GM12874 (cell line): ENCODE results near the gene CALN1.

Experiments
- CTCF ChIP-seq: IDR thresholded peaks from 2 replicates; pipeline ENCODE4 v1.5.1; 2011; ENCODE audit warnings: low read depth, mild to moderate bottlenecking, control low read depth, low read length, moderate library complexity; ENCODE audit not compliant: insufficient read depth

Gene CALN1

GRCh38 chr7:71854546-71855397 lies 557.4 kb downstream of the CALN1 start:
- TF ChIP-seq CTCF = no peak

- no peak for TF ChIP-seq CTCF
These were observed 560.2 kb downstream of the CALN1 start for GRCh38 chr7:71851776-71852498.

GRCh38 chr7:71846160-71846559 lies 566.0 kb downstream of the CALN1 start:
- no peak for TF ChIP-seq CTCF

- no peak for TF ChIP-seq CTCF
These were observed 568.5 kb downstream of the CALN1 start for GRCh38 chr7:71843676-71844075.

GRCh38 chr7:71842786-71843185 lies 569.4 kb downstream of the CALN1 start:
- no peak for TF ChIP-seq CTCF

GRCh38 chr7:71842381-71842780 lies 569.8 kb downstream of the CALN1 start:
- TF ChIP-seq CTCF = no peak

GRCh38 chr7:71835056-71835455 lies 577.1 kb downstream of the CALN1 start:
- TF ChIP-seq CTCF = no peak
